ENCODE data around the gene MAN1B1.
"Not testable (repeated sequence)": the region's sequence is repeated elsewhere in the genome, so short reads cannot be mapped to it uniquely, and the experiment has no call there.

Gene MAN1B1

GRCh38 chr9:137127301-137128157 lies 40.7 kb downstream of the MAN1B1 start:
- no peak for DNase-seq (ENCODE audit: low spot score)

DNA sequence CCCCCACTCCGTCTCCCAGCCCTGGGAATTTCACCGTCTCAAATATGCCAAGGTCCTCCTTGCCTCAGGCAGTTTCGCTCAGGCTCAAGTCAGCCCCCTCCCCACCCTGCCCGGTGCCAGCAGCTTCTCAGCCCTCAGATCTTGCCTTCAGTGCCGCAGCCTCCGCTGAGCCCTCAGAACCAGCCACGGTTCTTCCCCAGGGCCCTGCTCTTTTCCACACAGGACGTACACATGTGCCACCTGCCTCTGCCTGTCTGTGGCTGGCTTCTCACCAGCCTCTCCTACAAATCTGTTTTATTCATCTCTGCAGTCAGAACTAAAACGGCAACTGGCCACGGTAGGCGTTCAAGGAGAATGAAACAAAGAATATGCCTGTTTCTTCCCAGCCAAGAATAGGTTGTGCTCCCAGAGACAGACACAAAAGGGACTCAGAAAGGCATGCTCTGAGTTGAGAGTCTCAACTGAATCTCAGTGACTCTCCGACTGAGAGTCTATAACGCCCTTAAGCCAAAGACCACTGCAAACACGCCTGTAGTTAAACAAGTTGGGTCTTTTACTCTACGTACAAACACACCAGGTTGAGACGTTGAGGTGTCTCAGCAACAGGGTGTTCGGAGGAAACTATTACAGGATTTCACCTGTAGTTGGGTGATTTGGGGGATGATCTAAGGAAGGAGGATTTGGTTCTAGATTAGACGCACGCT lies 41.5 kb downstream of the MAN1B1 start:
- DNase-seq (ENCODE audit: low spot score) = no peak

DNA sequence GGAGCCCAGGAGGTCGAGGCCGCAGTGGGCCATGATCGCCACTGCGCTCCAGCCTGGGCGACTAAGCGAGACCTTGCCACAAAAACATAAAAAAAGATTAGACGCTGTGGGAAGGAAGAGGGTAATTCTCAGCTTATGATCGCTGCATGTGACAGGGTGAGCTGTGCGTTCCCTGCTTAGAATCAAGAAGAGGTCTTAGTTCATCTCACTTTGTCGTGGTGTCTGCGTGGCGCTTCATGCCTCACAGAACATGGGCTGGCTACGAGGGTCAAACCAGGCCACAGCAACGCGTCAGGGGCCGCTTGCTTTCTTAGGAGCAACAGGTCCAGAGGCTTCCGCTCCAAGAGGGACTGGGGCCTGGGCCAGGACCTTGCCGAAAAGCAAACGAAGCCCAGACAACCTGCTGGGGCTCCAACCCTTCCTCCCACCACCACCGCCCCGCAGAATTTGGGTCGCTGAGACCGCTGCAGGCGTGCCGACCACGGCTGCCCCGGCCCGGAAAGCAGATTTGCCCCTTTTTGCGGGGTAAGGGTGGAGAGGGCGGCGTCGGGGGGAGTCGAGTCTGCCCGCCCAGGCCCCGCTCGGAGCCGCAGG lies 42.2 kb downstream of the MAN1B1 start:
- DNase-seq (ENCODE audit: low spot score) = no peak

DNA sequence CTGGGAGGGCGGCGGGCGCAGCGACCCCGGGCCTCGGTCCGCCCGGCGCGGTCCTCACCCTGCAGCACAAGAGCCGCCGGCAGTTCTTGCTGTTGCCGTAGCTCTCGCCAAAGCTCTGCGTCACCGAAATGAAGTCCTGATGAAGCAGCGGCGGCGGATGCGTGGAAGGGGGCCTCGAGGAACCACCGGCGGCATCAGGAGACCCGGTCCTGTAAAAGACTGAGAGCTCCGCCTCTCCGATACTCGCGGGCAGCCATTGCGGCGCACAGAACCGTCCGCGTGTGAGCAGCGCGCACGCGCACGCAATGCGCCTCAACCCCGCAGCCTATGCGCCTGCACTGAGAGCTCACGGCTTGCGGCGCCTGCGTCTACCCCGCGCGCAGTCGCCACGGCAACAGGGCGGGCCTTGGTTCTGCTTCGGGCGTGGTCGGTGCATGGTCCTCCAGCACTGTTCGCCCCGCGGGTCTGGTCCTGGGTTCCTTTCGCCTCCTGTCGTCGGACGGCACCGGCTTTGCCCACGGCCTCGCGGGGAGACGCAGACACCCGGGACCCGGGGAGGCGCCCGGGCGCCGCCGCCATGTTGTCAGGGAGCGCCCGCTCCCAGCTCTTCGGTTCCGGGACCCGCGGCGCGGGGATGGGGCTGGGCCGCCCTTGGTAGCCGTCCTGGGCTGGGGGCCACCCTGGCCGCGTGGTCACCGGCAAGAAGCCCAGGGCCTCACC lies 42.8 kb downstream of the MAN1B1 start:
- DNase-seq (ENCODE audit: low spot score) = peak; percentile 93

DNA sequence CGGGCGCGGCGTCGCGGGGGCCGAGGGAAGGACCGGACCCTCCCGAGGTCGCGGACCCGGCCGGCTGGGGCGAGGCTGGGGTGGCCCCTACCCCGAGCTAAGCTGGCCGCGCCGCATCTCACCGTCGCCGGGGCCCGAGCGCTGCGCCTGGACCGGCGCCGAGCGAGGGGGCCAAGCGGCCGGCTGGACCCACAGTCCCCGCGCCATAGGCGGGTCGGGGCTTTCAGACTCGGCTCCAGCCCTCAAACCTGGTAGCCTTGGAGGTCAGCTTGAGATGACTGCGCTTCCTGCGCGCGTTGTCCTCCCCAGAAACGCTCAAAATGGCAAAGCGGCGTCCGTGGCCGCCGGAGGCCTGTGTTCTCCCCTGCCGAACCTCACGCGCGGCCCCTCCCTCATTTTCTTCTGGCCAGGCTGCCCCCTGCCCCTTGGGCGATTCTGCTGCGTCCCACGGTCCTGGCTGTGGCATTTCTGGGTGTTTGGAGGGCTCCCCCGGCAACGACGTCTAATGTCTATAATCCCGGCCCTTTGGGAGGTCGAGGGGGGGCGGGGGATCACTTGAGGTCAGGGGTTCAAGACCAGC lies 43.5 kb downstream of the MAN1B1 start:
- DNase-seq (ENCODE audit: low spot score) = no peak

GRCh38 chr9:137134191-137134590 lies 47.4 kb downstream of the MAN1B1 start:
- no peak for DNase-seq (ENCODE audit: low spot score)

DNA sequence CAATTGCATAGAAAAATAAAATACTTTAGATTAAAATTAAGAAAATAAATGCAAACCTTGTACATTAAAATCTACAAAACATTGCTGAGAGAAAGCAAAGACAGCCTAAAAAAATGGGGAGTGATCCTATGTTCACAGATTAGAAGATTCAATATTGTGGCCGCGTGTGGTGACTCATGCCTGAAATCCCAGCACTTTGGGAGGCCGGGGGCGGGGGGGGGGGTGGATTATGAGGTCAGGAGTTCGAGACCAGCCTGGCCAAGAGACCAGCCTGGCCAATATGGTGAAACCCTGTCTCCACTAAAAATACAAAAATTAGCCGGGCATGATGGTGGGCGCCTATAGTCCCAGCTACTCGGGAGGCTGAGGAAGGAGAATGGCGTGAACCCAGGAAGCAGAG lies 48.4 kb downstream of the MAN1B1 start:
- not testable (repeated sequence) for DNase-seq (ENCODE audit: low spot score)

DNA sequence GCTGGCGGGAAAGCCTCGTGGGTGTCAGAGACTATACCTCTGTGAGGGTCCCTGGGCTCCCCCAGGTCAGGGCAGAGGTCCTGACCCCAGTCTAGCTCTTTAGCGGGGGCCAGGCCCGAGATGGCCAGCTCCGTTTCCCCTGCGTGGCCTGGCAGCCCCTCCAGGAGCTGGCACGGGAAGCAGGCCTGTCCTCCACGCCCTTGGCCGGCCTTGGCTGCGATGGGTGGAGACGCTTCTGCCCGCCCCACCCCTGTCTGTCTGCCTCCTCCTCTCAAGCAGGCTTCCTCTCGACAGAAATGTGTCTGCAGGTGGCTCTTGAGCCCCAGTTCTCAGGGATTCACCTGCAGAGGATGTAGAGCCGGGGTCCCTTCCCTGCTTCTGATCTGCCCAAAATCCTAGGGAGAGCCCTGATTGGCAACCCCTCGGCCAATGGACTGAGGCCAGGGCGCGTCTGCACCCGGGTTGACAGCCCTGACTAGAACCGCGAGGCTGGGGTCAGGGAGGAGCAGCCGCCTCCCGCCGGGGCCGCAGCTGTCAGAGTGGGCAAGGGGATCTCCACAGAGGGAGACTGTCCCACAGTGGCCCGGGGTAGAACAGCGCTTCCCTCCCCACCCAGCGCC lies 49.6 kb downstream of the MAN1B1 start:
- no peak for DNase-seq (ENCODE audit: low spot score)

DNA sequence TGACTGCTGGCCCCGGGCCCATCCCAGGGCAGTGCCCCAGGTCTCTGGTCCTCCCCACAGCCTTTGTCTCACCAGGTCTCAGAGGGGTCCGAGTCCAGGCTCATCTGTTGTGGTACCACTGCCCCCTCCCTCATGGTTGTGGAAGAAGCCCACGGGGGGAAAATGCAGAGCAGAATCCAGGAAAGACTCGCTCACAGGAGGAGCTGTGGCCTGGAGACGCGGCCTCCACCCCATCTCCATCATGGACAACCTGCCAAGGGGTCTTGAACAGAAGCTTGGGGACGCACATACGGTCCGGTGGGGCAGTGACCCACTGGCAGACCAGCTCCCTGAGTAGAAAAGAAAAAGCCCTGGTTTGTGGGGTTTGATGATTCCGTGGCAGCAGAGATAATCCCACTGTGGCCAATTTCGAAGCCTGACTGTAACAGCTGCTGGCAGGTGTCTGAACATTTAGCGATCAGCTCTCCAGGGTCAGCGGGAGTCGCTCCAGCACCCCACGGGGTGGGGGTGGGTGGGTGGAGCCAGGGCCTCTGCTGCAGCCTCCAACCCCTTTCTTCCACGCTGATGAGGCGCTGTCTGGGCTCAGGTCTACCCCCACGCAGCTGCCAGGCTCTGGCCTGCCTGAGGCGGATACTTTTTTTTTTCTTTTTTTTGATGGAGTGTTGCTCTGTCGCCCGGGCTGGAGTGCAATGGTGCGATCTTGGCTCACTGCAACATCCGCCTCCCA lies 50.3 kb downstream of the MAN1B1 start:
- no peak for DNase-seq (ENCODE audit: low spot score)

DNA sequence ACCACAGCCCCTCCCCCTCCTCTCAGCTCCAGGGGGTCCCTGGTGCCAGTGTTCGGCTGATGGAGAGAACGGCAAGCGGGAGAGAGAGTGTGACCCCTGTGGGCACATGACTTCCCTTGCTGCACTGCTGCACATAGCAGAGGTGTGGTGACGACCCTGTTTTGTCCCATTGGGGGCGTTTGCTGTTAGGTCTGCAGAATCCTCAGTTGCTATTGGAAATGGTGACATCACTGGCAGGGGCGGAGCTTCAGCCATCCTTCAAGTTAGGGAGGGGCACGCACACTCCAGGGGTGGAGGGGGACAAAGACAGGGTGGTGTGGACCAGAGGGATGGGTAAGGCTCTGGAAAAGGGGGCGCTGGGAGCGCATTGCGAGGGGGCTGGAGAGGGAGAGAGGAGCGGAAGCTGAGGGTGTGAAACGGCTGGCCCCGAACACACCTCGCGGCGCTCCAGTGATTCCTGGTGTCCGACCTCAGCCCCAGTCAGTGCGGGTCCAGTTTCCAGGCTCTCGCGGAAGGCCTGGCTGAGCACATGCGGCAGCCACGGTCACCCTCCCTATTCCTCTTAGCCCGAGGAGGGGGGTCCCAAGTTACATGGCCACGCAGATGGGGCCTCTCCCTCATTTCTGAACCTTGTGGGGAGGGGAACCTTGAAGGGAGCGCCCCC lies 51.4 kb downstream of the MAN1B1 start:
- peak; percentile 80 for DNase-seq (ENCODE audit: low spot score)

- peak; percentile 62 for DNase-seq (ENCODE audit: low spot score)
Measured at GRCh38 chr9:137138722-137139467, 52.1 kb downstream of the MAN1B1 start, which contains the start of gene GRIN1. Gene GRIN1 (plus strand): TSS chr9:137139154. CDS start chr9:137139487, 333 bp downstream.

- DNase-seq (ENCODE audit: low spot score) = no peak
Measured at GRCh38 chr9:137139468-137140150, 52.8 kb downstream of the MAN1B1 start.

- DNase-seq (ENCODE audit: low spot score) = peak; percentile 50
Measured at GRCh38 chr9:137140151-137141012, 53.6 kb downstream of the MAN1B1 start.

- no peak for DNase-seq (ENCODE audit: low spot score)
Measured at GRCh38 chr9:137141050-137141810, 54.4 kb downstream of the MAN1B1 start.

GRCh38 chr9:137141976-137142936 lies 55.5 kb downstream of the MAN1B1 start:
- no peak for DNase-seq (ENCODE audit: low spot score)

DNA sequence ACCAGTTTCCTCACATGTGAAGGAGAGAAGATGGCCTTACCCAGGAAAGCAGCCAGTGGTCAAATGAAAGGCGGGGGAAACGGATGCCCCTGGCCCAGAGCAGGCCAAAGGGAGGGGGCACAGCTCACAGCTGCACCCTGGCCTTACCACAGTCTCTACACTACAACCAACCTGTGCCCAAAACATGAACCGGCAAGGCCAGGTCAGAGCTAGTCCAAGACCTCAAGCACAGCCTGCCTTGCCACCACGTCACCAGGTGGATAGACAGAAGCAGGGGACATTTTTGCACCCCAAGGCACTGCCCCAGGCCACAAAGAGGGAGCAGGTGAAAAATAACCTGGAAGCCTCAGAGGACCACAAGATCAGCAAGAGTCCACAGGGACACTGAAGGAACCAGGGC lies 56.7 kb downstream of the MAN1B1 start:
- DNase-seq (ENCODE audit: low spot score) = no peak
